ENCODE data around the gene ETNK2. TPM values are rescaled to one million over a fixed set of nuclear protein-coding genes. Genes with fewer than 3 reads are reported as not detected.

Gene ETNK2
- total and polyA plus RNA-seq, 2 of the 13 experiments (the other 11 are each of a cell fraction or from before 2014, with no cell fraction given) = 15.5 to 42.8 TPM

DNA sequence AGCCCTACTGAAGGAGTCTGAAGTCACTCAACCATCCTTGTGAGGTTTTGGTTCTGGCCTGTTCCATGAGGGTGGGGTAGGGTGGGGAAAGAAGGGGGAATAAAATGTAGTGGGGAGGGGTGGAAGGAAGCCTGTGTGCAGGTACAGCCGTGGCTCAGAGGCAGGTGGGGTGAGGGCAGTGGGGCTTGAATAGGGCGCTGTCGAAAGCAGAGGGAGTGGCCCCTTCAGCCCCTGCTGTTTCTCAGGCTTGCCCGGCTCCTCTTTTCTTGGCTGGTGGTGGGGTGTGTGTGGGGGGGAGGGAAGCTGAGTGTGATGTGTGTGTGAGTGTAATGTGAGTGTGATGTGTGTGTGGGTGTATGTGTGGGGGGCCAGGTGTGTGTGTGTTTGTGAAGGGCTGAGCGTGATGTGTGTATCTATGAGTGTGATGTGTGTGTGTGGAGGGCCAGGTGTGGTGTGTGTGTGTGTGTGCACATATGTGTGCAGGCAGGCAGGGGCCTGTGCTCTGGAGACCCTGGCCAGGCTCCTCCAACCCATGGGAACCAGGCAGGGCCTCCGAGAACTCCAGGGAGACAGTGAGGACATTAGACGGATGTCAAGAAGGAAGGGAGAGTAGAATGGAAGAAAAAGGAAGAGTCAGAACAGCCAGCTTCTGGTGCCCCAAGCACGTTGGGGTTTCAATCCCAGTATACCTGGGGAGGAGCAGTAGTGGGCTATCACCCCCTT, 69.9 kb downstream of the ETNK2 start:
- H3K79me2 ChIP-seq (ENCODE audit: insufficient read depth, low read length) = peaks cover 85% of the 10 kb centered on the region
- ATAC-seq (no peak), FAIRE-seq (no peak), DNase-seq (ENCODE audit: low spot score) (no peak)
- H2AFZ ChIP-seq (ENCODE audit: low read length) = no peak overlapping the region
- BruUV-seq (replicated peaks) = no TSS peak
- peaks cover 13% of the 10 kb centered on the region for H4K20me1 ChIP-seq (ENCODE audit: insufficient read depth, low read length)
- H3K27ac ChIP-seq (ENCODE audit: extremely low read length, insufficient read depth, low read length) = no peak overlapping the region
- H3K9ac ChIP-seq (ENCODE audit: insufficient read depth, low read depth, low read length) = no peak overlapping the region
- no peak overlapping the region for H3K4me2 ChIP-seq (ENCODE audit: low read depth, low read length)
- no peaks in the 10 kb centered on the region for H3K27me3 ChIP-seq (ENCODE audit: control insufficient read depth in 1 of 2, insufficient read depth in 2 of 2, low read length in 2 of 2)
- 96% methylated on average over 7 of the region's 8 CpGs for WGBS (ENCODE audit: low lambda C conversion rate)
- no peaks in the 10 kb centered on the region for H3K9me3 ChIP-seq (ENCODE audit: low read length)
- in situ Hi-C loops (cut with HindIII; ENCODE audit: extremely low pct_ligation_motif_present, low pct_unique_long_range_greater_than_20kb) (loop anchor here (5.0 kb wide), 1 partner anchor 45 kb away; no protein-coding TSS in a partner anchor), intact Hi-C loops (cut with micrococcal nuclease; ENCODE audit: unreplicated experiment) (no loop called here)
- H3K4me3 ChIP-seq (replicated peaks in 1 of 3; ENCODE audit: insufficient read depth in 1 of 3, low read depth in 2 of 3, low read length in 3 of 3) = no peak overlapping the region
- H3K4me1 ChIP-seq (ENCODE audit: insufficient read depth, low read length) = peaks cover 80% of the 10 kb centered on the region
- ChIA-PET POLR2A (no interaction called here), CTCF (ENCODE audit: low intra/inter-chr PET ratio, low total read pairs) (no interaction called here)
- no peaks in the 10 kb centered on the region for H3K36me3 ChIP-seq (replicated peaks in 1 of 2; ENCODE audit: control insufficient read depth in 1 of 2, insufficient read depth in 2 of 2, low read length in 2 of 2)
- TF ChIP-seq ADNP (CRISPR knock-in tag; IDR thresholded peaks at IDR 0.05) (no peak), UBTF (CRISPR knock-in tag; IDR thresholded peaks at IDR 0.05) (no peak), SRSF9 (IDR thresholded peaks at IDR 0.05; ENCODE audit: borderline replicate concordance, insufficient read depth, low read depth, low read length, poor library complexity, severe bottlenecking) (no peak), BRF2 (CRISPR knock-in tag; IDR thresholded peaks at IDR 0.05) (no peak), ZNF446 (CRISPR knock-in tag; IDR thresholded peaks at IDR 0.05) (no peak), MBD4 (IDR thresholded peaks at IDR 0.05; ENCODE audit: borderline replicate concordance, low read length) (no peak), KLF15 (CRISPR knock-in tag; IDR thresholded peaks at IDR 0.05; ENCODE audit: borderline replicate concordance) (no peak), TEAD3 (CRISPR knock-in tag; optimal IDR thresholded peaks at IDR 0.05; ENCODE audit: borderline replicate concordance) (no peak), HNRNPH1 (optimal IDR thresholded peaks at IDR 0.05; ENCODE audit: low read depth, low read length) (no peak), ATF7 (IDR thresholded peaks at IDR 0.05) (no peak), ATF7 (CRISPR knock-in tag; IDR thresholded peaks at IDR 0.05) (no peak), SPEN (CRISPR knock-in tag; IDR thresholded peaks at IDR 0.05; ENCODE audit: low read depth) (no peak), GABPB1 (CRISPR knock-in tag; IDR thresholded peaks at IDR 0.05) (no peak), KLF11 (CRISPR knock-in tag; IDR thresholded peaks at IDR 0.05) (no peak)
- TF ChIP-seq, protein P1, sequence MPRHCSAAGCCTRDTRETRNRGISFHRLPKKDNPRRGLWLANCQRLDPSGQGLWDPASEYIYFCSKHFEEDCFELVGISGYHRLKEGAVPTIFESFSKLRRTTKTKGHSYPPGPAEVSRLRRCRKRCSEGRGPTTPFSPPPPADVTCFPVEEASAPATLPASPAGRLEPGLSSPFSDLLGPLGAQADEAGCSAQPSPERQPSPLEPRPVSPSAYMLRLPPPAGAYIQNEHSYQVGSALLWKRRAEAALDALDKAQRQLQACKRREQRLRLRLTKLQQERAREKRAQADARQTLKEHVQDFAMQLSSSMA (CRISPR knock-in tag; IDR thresholded peaks at IDR 0.05) = no peak
- TF ChIP-seq, protein P2, sequence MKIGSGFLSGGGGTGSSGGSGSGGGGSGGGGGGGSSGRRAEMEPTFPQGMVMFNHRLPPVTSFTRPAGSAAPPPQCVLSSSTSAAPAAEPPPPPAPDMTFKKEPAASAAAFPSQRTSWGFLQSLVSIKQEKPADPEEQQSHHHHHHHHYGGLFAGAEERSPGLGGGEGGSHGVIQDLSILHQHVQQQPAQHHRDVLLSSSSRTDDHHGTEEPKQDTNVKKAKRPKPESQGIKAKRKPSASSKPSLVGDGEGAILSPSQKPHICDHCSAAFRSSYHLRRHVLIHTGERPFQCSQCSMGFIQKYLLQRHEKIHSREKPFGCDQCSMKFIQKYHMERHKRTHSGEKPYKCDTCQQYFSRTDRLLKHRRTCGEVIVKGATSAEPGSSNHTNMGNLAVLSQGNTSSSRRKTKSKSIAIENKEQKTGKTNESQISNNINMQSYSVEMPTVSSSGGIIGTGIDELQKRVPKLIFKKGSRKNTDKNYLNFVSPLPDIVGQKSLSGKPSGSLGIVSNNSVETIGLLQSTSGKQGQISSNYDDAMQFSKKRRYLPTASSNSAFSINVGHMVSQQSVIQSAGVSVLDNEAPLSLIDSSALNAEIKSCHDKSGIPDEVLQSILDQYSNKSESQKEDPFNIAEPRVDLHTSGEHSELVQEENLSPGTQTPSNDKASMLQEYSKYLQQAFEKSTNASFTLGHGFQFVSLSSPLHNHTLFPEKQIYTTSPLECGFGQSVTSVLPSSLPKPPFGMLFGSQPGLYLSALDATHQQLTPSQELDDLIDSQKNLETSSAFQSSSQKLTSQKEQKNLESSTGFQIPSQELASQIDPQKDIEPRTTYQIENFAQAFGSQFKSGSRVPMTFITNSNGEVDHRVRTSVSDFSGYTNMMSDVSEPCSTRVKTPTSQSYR (CRISPR knock-in tag; IDR thresholded peaks at IDR 0.05; ENCODE audit: borderline replicate concordance) = no peak
- TF ChIP-seq, protein P3, sequence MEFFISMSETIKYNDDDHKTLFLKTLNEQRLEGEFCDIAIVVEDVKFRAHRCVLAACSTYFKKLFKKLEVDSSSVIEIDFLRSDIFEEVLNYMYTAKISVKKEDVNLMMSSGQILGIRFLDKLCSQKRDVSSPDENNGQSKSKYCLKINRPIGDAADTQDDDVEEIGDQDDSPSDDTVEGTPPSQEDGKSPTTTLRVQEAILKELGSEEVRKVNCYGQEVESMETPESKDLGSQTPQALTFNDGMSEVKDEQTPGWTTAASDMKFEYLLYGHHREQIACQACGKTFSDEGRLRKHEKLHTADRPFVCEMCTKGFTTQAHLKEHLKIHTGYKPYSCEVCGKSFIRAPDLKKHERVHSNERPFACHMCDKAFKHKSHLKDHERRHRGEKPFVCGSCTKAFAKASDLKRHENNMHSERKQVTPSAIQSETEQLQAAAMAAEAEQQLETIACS (CRISPR knock-in tag; IDR thresholded peaks at IDR 0.05) = no peak
